CD4-positive, alpha-beta T cell treated with Interferon gamma for 1 hour (primary cell): Measurements from ENCODE around the gene SLC16A12.

ENCODE experiments used
- DNase-seq: peaks from one replicate; pipeline ENCODE4 v3.0.0-alpha.2; 2020

SLC16A12 gene

GRCh38 chr10:89388806-89389205, 146.6 kb downstream of the SLC16A12 start:
- no peak for DNase-seq

GRCh38 chr10:89384474-89385340, 150.7 kb downstream of the SLC16A12 start:
- no peak for DNase-seq

- DNase-seq = no peak
Measured at GRCh38 chr10:89382757-89383156, 152.6 kb downstream of the SLC16A12 start.
